OCI-LY7 (cell line): ENCODE data around the gene DPYSL4.

Experiments
- CTCF ChIP-seq: fragments of 200-600 bp; sonication (generic); conservative IDR thresholded peaks from 2 replicates; pipeline ENCODE4 v1.5.1; 2014; ENCODE audit warnings: mild to moderate bottlenecking, antibody characterized with exemption, low read length, moderate library complexity, mixed read lengths
- EZH2phosphoT487 ChIP-seq: fragments of 200-600 bp; sonication (generic); IDR thresholded peaks from 2 replicates; pipeline ENCODE4 v1.6.1; 2018; ENCODE audit warnings: low read depth, borderline replicate concordance, mild to moderate bottlenecking, mixed run types, antibody characterized with exemption, low read length, moderate library complexity, mixed read lengths

- TF ChIP-seq CTCF (no peak), EZH2phosphoT487 (no peak)
Measured at GRCh38 chr10:132248455-132249225, 61.9 kb downstream of the DPYSL4 start.
